MM.1S (cell line): ENCODE measurements around the gene LSM8.

Source experiments
- CTCF ChIP-seq: fragments of 300-600 bp; sonication (generic); IDR thresholded peaks from 2 replicates; pipeline ENCODE4 v1.5.1; 2016; ENCODE audit warnings: antibody characterized with exemption, low read length, mixed read lengths
- EZH2 ChIP-seq: fragments of 300-600 bp; sonication (generic); optimal IDR thresholded peaks from 2 replicates; pipeline ENCODE3; 2017; ENCODE audit warnings: low read depth, mild to moderate bottlenecking, antibody characterized with exemption, low read length, mixed read lengths
- EZH2phosphoT487 ChIP-seq: fragments of 300-600 bp; sonication (generic); IDR thresholded peaks from 2 replicates; pipeline ENCODE4 v1.6.1; 2018; ENCODE audit warnings: antibody characterized with exemption, low read length

- no peak for TF ChIP-seq CTCF
- TF ChIP-seq EZH2 = no peak
- no peak for TF ChIP-seq EZH2phosphoT487
Observed at GRCh38 chr7:118151671-118152070, 32.3 kb upstream of the LSM8 start.
